Natural killer cell treated with Interleukin-12 subunit alpha and Interleukin-12 subunit beta and Interleukin-15 and Interleukin-18, amount 100 ng/mL, for 72 hours (primary cell): ENCODE results near the gene ITGA8. TPM values are rescaled to one million over a fixed set of nuclear protein-coding genes. Genes with fewer than 3 reads are reported as not detected.
"Not testable (repeated sequence)": the region's sequence is repeated elsewhere in the genome, so short reads cannot be mapped to it uniquely, and the experiment has no call there.

Experiments used
- ATAC-seq, 2 donors: fragments of 150-1000 bp; cut with Tn5 transposase in 1 of 2; sonication (Bioruptor Pico), chemical (Tn5 transposase) in 1 of 2; 2 replicates each; pipeline ENCODE4 v1.10.0; 2021
- DNase-seq: peaks from one replicate; pipeline ENCODE4 v3.0.0; 2022; ENCODE audit warnings: low spot score
- H3K27ac Mint-ChIP-seq, 2 donors: 1 replicate in 1 of 2; 2 replicates in 1 of 2; pipeline ENCODE4 v1.8.0; 2022; ENCODE audit warnings: mixed read lengths in 2 of 2, mild to moderate bottlenecking in 1 of 2, moderate library complexity in 1 of 2
- H3K27me3 Mint-ChIP-seq, 2 donors: 1 replicate in 1 of 2; 2 replicates in 1 of 2; pipeline ENCODE4 v1.8.0; 2022; ENCODE audit warnings: mixed read lengths in 2 of 2
- H3K36me3 Mint-ChIP-seq: one replicate; pipeline ENCODE4 v1.8.0; 2022; ENCODE audit warnings: mixed read lengths
- H3K4me1 Mint-ChIP-seq, 2 donors: 1 replicate in 1 of 2; 2 replicates in 1 of 2; pipeline ENCODE4 v1.8.0; 2022; ENCODE audit warnings: low read depth in 2 of 2, mixed read lengths in 2 of 2, mild to moderate bottlenecking in 1 of 2
- H3K4me3 Mint-ChIP-seq: one replicate; pipeline ENCODE4 v1.8.0; 2022; ENCODE audit warnings: mixed read lengths
- H3K9me3 Mint-ChIP-seq: 2 replicates; pipeline ENCODE4 v1.8.0; 2022; ENCODE audit warnings: mixed read lengths
- total RNA-seq, 2 donors: library from RNA; stranded (reverse); gene quantifications; one replicate each; pipeline ENCODE4 v1.2.3, GENCODE V29; 2022

ITGA8 gene
- total RNA-seq, 2 donors from 2014 or later, result not detected

DNA sequence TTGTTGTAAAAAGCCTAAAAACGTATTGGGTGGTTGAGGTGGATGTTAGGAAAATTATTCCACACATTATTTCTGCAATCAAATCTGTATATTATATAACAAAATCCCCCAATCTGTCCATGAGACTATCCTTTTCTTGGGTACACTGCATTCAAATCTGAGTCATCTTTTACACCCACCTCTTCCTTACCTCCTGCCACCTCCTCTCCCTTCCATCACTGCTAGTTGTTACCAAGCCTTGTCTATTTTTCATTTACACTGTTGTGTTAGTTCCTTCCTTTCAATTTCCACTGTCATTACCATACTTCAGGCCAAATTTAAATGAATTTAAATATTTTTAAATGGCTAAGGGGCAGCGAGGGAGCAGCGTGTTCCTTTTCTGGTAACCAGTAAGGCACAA lies 83.3 kb downstream of the ITGA8 start:
- Mint-ChIP-seq H3K36me3 (no peaks in the 10 kb centered on the region), H3K27ac (no peak overlapping the region), H3K4me1 (no peaks in the 10 kb centered on the region), H3K27me3 (peaks cover 4 to 22% of the 10 kb centered on the region in 2 donors), H3K4me3 (no peak overlapping the region), H3K9me3 (no peaks in the 10 kb centered on the region)
- no peak for ATAC-seq
- DNase-seq, result no peak

DNA sequence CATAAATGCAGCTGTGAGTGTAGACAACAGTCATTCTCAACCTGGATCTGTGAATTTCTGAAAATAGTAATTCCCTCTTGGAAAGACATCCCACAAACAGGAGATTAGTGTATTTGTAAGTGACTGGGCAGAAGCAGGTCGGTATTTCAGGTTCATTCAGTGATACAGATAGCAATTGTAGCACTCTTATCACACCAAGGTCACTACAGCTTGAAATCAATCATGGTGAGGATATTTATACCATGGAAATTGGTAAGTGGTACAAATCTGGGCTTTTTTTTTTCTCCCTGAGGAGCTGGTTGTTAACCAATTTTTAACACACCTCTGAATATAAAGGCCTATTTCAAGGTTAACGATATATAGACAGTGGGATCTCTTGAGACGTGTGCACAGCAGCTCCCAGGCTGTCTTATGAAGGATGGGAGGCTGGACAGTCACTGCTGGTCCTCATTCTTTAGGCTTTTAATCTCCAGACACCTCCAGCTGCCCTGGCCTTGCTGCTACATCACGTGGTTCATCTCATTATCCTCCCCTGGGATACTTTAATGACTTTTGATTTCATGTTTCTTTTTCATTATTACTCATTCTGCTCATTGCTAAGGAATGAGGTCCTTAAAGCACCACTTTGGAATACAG lies 87.1 kb downstream of the ITGA8 start:
- Mint-ChIP-seq H3K4me3 (no peak overlapping the region), H3K27me3 (peaks cover 4 to 22% of the 10 kb centered on the region in 2 donors), H3K9me3 (no peaks in the 10 kb centered on the region), H3K27ac (no peak overlapping the region), H3K4me1 (no peaks in the 10 kb centered on the region), H3K36me3 (no peaks in the 10 kb centered on the region)
- DNase-seq, result no peak
- ATAC-seq, result no peak

DNA sequence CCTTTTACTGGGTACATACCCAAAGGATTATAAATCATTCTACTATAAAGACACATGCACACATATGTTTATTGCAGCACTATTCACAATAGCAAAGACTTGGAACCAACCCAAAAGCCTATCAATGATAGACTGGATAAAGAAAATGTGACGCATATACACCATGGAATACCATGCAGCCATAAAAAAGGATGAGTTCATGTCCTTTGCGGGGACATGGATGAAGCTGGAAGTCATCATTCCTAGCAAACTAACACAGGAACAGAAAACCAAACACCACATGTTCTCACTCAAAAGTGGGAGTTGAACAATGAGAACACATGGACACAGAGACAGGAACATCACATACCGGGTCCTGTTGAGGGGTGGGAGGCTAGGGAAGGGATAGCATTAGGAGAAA lies 88.5 kb downstream of the ITGA8 start:
- H3K4me1 Mint-ChIP-seq, ATAC-seq, H3K9me3 Mint-ChIP-seq, DNase-seq, H3K4me3 Mint-ChIP-seq, H3K36me3 Mint-ChIP-seq, H3K27ac Mint-ChIP-seq: not testable (repeated sequence)
- peaks cover 4 to 22% of the 10 kb centered on the region in 2 donors for H3K27me3 Mint-ChIP-seq

DNA sequence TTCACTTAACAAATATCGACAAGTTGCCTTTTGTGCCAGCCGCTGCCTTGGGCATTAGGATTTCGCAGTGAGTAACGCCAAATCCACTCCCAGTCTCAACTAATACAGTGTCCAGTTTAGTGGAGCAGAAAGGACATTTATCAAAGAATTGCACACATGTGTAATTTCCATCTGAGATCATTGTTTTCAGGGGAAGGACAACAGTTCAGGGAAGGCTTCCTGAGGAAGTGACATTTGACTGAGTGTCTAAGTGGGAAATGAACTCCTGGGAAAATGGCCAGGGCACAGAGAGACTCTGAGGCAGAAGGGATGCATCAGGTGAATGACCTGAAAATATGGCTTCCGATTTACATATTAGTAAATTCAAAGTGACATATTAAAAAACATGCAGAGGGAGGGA lies 89.4 kb downstream of the ITGA8 start:
- H3K27ac Mint-ChIP-seq, result no peak overlapping the region
- H3K9me3 Mint-ChIP-seq, result no peaks in the 10 kb centered on the region

DNA sequence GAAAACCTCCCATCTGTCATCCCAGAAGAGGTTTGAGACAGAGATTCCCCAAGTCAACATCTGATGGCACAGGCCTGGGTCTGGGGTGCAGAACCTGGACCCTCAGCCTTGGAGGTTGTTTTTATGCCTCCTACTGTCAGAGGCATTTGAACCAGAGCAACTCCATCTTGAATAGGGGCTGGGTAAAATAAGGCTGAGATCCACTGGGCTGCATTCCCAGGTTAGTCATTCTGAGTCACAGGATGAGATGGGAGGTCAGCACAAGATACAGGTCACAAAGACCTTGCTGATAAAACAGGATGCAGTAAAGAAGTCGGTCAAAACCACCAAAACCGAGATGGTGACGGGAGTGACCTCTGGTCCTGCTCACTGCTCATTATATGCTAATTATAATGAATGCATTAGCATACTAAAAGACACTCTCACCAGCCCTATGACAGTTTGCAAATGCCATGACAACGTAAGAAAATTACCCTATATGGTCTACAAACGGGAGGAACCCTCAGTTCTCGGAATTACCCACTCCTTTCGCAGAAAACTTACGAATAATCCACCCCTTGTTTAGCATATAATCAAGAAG lies 92.0 kb downstream of the ITGA8 start:
- ATAC-seq (no peak), DNase-seq (no peak)
- H3K9me3 Mint-ChIP-seq, result no peaks in the 10 kb centered on the region
- no peak overlapping the region for H3K27ac Mint-ChIP-seq
- peaks cover 3 to 10% of the 10 kb centered on the region in 2 donors for H3K27me3 Mint-ChIP-seq
- H3K4me3 Mint-ChIP-seq, result no peak overlapping the region
- H3K36me3 Mint-ChIP-seq, result no peaks in the 10 kb centered on the region
- H3K4me1 Mint-ChIP-seq, result no peaks in the 10 kb centered on the region

More for the DNA sequence above, 89.4 kb downstream of the ITGA8 start:
- no peak for DNase-seq
- Mint-ChIP-seq H3K4me1 (no peaks in the 10 kb centered on the region), H3K4me3 (no peak overlapping the region), H3K36me3 (no peaks in the 10 kb centered on the region), H3K27me3 (peaks cover 4 to 22% of the 10 kb centered on the region in 2 donors)
- ATAC-seq, result no peak

GRCh38 chr10:15626937-15627336 lies 92.8 kb downstream of the ITGA8 start:
- Mint-ChIP-seq H3K27me3 (peaks cover 2 to 3% of the 10 kb centered on the region in 2 donors), H3K4me1 (no peaks in the 10 kb centered on the region), H3K36me3 (no peaks in the 10 kb centered on the region), H3K27ac (no peak overlapping the region), H3K4me3 (no peak overlapping the region), H3K9me3 (no peaks in the 10 kb centered on the region)
- ATAC-seq (no peak), DNase-seq (no peak)

DNA sequence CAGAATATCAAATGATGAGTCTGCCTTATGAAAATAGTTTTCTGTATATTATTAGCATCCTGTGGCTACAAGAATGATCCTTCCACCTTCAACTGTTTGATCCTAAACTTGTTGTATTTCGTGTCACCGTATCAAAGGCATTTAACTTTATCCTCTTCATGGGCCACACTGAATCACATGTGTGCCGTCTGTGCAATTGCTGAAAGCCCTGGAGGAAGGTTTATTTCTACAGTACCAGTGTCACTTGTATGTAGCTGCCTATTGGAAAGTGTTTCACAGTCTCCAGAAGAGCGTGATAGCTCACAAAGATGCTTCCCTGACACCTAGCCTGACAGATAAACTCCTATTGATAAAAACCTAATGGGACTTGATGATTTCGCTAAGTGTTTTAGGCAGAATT lies 94.5 kb downstream of the ITGA8 start:
- DNase-seq (no peak), ATAC-seq (no peak)
- no peaks in the 10 kb centered on the region for H3K9me3 Mint-ChIP-seq
- H3K27me3 Mint-ChIP-seq, result peaks cover 0 to 8% of the 10 kb centered on the region in 2 donors
- no peak overlapping the region for H3K27ac Mint-ChIP-seq
- H3K4me3 Mint-ChIP-seq, result no peak overlapping the region
- H3K4me1 Mint-ChIP-seq, result no peaks in the 10 kb centered on the region
- no peaks in the 10 kb centered on the region for H3K36me3 Mint-ChIP-seq

DNA sequence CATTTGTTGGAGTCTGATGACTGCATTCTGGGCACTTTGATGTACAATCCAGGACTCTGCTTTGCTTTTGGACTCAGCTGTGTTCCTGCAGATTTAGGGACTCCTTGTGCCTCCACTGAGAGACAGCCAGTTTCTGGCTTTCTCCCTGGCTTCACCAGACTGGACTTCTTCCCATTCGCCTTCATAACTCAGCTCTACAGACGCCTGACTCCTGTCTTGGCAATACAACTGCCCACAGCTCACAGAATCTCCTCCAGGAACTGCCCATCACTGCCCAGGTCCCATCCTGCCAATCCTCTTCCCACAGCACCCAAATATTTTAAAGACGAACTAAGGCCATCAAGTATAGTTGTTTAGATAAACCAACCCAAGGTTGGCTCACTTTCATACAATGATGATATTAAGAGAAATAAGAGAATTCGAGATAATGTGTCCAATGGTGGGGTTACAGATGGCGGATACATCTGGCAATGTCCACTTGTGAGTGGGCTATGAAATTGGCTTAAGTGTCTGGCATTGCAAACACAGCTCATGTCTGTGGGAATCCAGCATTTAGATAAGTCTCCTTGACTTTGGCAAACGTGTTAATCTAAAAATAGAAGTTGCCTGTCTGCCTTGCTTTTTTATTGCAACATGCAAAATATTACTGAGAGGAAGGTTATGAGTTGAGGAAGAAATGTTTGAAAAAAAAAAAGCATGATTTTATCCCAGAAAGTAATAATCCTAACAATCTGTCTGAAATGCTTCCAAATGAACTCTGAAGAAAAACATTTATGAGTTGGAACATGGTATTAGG lies 95.1 kb downstream of the ITGA8 start:
- Mint-ChIP-seq H3K36me3 (no peaks in the 10 kb centered on the region), H3K4me3 (no peak overlapping the region), H3K4me1 (no peaks in the 10 kb centered on the region), H3K27me3 (peaks cover 0 to 8% of the 10 kb centered on the region in 2 donors), H3K27ac (no peak overlapping the region), H3K9me3 (no peaks in the 10 kb centered on the region)
- no peak for DNase-seq
- ATAC-seq, result no peak

GRCh38 chr10:15620836-15621515 lies 98.7 kb downstream of the ITGA8 start:
- no peak overlapping the region for H3K27ac Mint-ChIP-seq
- H3K4me3 Mint-ChIP-seq, result no peak overlapping the region
- peaks cover 0 to 8% of the 10 kb centered on the region in 2 donors for H3K27me3 Mint-ChIP-seq
- no peaks in the 10 kb centered on the region for H3K4me1 Mint-ChIP-seq
- H3K36me3 Mint-ChIP-seq, result no peaks in the 10 kb centered on the region
- ATAC-seq (no peak), DNase-seq (no peak)
- no peaks in the 10 kb centered on the region for H3K9me3 Mint-ChIP-seq

DNA sequence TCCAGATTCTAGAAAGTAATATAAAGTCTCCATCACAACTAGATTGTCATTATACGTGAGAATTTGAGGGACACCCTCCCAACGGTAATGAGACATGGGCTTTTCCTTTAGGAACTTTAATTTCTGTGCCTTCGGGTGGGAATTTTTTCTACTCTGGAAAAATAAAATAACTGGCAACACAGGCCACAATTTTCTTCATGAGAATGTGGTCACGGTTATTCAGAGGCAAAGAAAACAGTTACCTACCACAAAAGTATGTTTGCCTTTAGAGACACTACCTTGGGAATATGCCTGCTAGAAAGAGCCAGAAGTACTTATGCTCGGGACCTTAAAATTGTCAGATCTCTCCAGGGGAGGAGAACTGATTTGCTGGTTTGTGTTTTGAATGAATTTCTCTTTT lies 99.4 kb downstream of the ITGA8 start:
- H3K4me1 Mint-ChIP-seq, result no peaks in the 10 kb centered on the region
- no peak overlapping the region for H3K27ac Mint-ChIP-seq
- H3K4me3 Mint-ChIP-seq, result no peak overlapping the region
- H3K27me3 Mint-ChIP-seq, result peaks cover 0 to 8% of the 10 kb centered on the region in 2 donors
- no peaks in the 10 kb centered on the region for H3K36me3 Mint-ChIP-seq
- DNase-seq, result no peak
- ATAC-seq, result no peak
- H3K9me3 Mint-ChIP-seq, result no peaks in the 10 kb centered on the region

DNA sequence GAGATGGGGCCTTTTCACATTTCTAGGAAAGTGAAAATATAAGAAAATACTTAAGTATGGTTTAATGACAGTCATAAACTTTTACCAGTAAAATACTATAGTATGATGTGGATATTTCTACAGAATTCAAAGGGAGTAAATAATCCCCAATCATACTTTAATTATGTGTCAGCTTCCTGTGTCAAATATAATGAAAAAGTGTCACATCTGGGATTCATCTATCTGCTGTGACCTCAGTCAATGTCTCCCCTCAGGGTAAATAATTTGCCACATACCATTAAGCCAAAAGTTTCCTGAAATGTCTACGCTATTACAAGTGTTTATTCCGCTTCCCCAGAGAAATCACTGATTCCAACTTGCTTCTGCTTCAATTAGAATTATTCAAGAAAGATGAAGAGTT lies 110.5 kb downstream of the ITGA8 start:
- no peak overlapping the region for H3K4me3 Mint-ChIP-seq
- H3K27ac Mint-ChIP-seq, result no peak overlapping the region
- peaks cover 8 to 14% of the 10 kb centered on the region in 2 donors for H3K27me3 Mint-ChIP-seq
- DNase-seq (no peak), ATAC-seq (no peak)
- no peaks in the 10 kb centered on the region for H3K36me3 Mint-ChIP-seq
- no peaks in the 10 kb centered on the region for H3K4me1 Mint-ChIP-seq
- peaks cover 5% of the 10 kb centered on the region for H3K9me3 Mint-ChIP-seq

GRCh38 chr10:15606377-15606776 lies 113.3 kb downstream of the ITGA8 start:
- Mint-ChIP-seq H3K4me3 (no peak overlapping the region), H3K4me1 (no peaks in the 10 kb centered on the region), H3K9me3 (peaks cover 5% of the 10 kb centered on the region), H3K27me3 (peaks cover 10 to 24% of the 10 kb centered on the region in 2 donors), H3K27ac (no peak overlapping the region), H3K36me3 (no peaks in the 10 kb centered on the region)
- no peak for ATAC-seq
- DNase-seq, result no peak

DNA sequence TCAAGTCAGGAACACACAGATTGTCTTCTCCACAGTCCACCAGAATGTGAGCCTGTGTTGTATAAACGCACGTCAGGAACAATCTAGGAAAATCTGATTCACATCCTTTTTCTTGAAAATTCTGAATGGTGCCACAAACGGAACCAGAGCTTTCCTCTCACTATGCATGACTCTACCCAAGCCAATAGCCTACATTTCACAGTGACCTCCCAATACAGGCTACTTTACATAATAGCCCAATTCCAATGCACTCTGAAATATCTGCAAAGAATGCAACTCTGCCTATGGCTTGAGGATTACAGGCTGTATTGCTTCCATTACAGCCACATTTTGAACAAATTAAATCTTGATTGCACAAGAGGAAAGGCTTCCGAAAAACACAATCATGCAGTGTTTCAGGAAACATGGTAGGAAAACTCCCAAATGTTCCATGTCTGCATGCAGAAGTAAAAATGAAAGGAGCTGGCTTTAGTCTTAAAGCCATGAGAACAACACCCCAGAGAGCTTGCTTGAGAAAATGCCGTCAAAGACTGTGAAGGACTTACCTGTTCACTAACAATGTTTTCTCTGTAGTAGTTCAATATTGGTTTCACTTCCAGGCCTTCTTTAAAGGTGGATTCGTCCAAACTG lies 113.9 kb downstream of the ITGA8 start:
- H3K27ac Mint-ChIP-seq, result no peak overlapping the region
- H3K9me3 Mint-ChIP-seq, result peaks cover 5% of the 10 kb centered on the region
- no peaks in the 10 kb centered on the region for H3K36me3 Mint-ChIP-seq
- DNase-seq (no peak), ATAC-seq (no peak)
- no peaks in the 10 kb centered on the region for H3K4me1 Mint-ChIP-seq
- no peak overlapping the region for H3K4me3 Mint-ChIP-seq
- peaks cover 10 to 24% of the 10 kb centered on the region in 2 donors for H3K27me3 Mint-ChIP-seq
